SK-N-SH treated with all-trans-retinoic acid at 6 μM for 48 hours (cell line): Measurements from ENCODE around the gene EIF4G1.

ENCODE experiments used
- ATAC-seq: fragments of 200-7000 bp; cut with Tn5 transposase; 3 replicates; pipeline ENCODE4 v1.9.1; 2020; ENCODE audit warnings: mild to moderate bottlenecking, moderate library complexity
- ARNTL ChIP-seq: fragments of 450-650 bp; formaldehyde crosslinking; IDR thresholded peaks from 2 replicates; pipeline ENCODE4 v1.5.0; 2020; ENCODE audit warnings: low read depth, mild to moderate bottlenecking, moderate library complexity, borderline replicate concordance
- BACH2 ChIP-seq: fragments of 250-450 bp; sonication (Bioruptor Pico); IDR thresholded peaks from 2 replicates; pipeline ENCODE4 v1.9.0; 2021; ENCODE audit warnings: mild to moderate bottlenecking, borderline replicate concordance
- CSDC2 ChIP-seq: fragments of 250-450 bp; sonication (Bioruptor Pico); IDR thresholded peaks from 2 replicates; pipeline ENCODE4 v1.5.0; 2020; ENCODE audit warnings: mild to moderate bottlenecking, moderate library complexity
- CSRNP3 ChIP-seq: fragments of 250-450 bp; sonication (Bioruptor Pico); IDR thresholded peaks from 2 replicates; pipeline ENCODE4 v1.5.1; 2021; ENCODE audit warnings: mild to moderate bottlenecking, moderate library complexity
- ESRRG ChIP-seq: fragments of 250-450 bp; sonication (Bioruptor Pico); IDR thresholded peaks from 2 replicates; pipeline ENCODE4 v1.6.1; 2021; ENCODE audit warnings: mild to moderate bottlenecking
- GLIS3 ChIP-seq: fragments of 250-450 bp; sonication (Bioruptor Pico); IDR thresholded peaks from 2 replicates; pipeline ENCODE4 v1.5.0; 2020; ENCODE audit warnings: mild to moderate bottlenecking, moderate library complexity
- ISL1 ChIP-seq: fragments of 250-450 bp; sonication (Bioruptor Pico); IDR thresholded peaks from 2 replicates; pipeline ENCODE4 v2.1.2; 2022; ENCODE audit warnings: mild to moderate bottlenecking, moderate library complexity
- OSR1 ChIP-seq: fragments of 250-450 bp; sonication (Bioruptor Pico); IDR thresholded peaks from 2 replicates; pipeline ENCODE4 v1.8.0; 2022; ENCODE audit warnings: moderate library complexity, mild to moderate bottlenecking, inconsistent platforms
- PPARA ChIP-seq: fragments of 250-450 bp; sonication (Bioruptor Pico); IDR thresholded peaks from 2 replicates; pipeline ENCODE4 v1.5.0; 2020; ENCODE audit warnings: mild to moderate bottlenecking, borderline replicate concordance
- RARB ChIP-seq: fragments of 250-450 bp; sonication (Bioruptor Pico); IDR thresholded peaks from 2 replicates; pipeline ENCODE4 v1.8.0; 2021; ENCODE audit warnings: mild to moderate bottlenecking, moderate library complexity
- TCF4 ChIP-seq: fragments of 250-450 bp; sonication (Bioruptor Pico); IDR thresholded peaks from 2 replicates; pipeline ENCODE4 v1.8.0; 2021; ENCODE audit warnings: mild to moderate bottlenecking, moderate library complexity, borderline replicate concordance
- TOX ChIP-seq: fragments of 250-450 bp; sonication (Bioruptor Pico); IDR thresholded peaks from 2 replicates; pipeline ENCODE4 v1.8.0; 2021; ENCODE audit warnings: mild to moderate bottlenecking, moderate library complexity, borderline replicate concordance
- TSHZ2 ChIP-seq: fragments of 250-450 bp; sonication (Bioruptor Pico); IDR thresholded peaks from 2 replicates; pipeline ENCODE4 v1.5.0; 2020; ENCODE audit warnings: mild to moderate bottlenecking, moderate library complexity
- ZC3H10 ChIP-seq: fragments of 250-450 bp; sonication (Bioruptor Pico); IDR thresholded peaks from 2 replicates; pipeline ENCODE4 v1.5.1; 2021; ENCODE audit warnings: mild to moderate bottlenecking, moderate library complexity
- ZFP3 ChIP-seq: fragments of 250-450 bp; sonication (Bioruptor Pico); IDR thresholded peaks from 2 replicates; pipeline ENCODE4 v1.5.0; 2020; ENCODE audit warnings: mild to moderate bottlenecking, moderate library complexity
- ZFP30 ChIP-seq: fragments of 450-650 bp; formaldehyde crosslinking; IDR thresholded peaks from 2 replicates; pipeline ENCODE4 v1.5.0; 2022; ENCODE audit warnings: mild to moderate bottlenecking, moderate library complexity
- ZNF565 ChIP-seq: fragments of 450-650 bp; formaldehyde crosslinking; conservative IDR thresholded peaks from 2 replicates; pipeline ENCODE4 v1.5.0; 2020; ENCODE audit warnings: low read depth, mild to moderate bottlenecking, moderate library complexity
- ZNF70 ChIP-seq: fragments of 450-650 bp; formaldehyde crosslinking; IDR thresholded peaks from 2 replicates; pipeline ENCODE4 v1.5.0; 2020; ENCODE audit warnings: mild to moderate bottlenecking, moderate library complexity
- TF ChIP-seq, protein P1 (sequence below): fragments of 250-450 bp; sonication (Bioruptor Pico); IDR thresholded peaks from 2 replicates; pipeline ENCODE4 v1.8.0; 2020; ENCODE audit warnings: mild to moderate bottlenecking, moderate library complexity, borderline replicate concordance
- TF ChIP-seq, protein P2 (sequence below): fragments of 250-450 bp; sonication (Bioruptor Pico); IDR thresholded peaks from 2 replicates; pipeline ENCODE4 v1.5.1; 2020; ENCODE audit warnings: low read depth, mild to moderate bottlenecking, moderate library complexity

The EIF4G1 gene

DNA sequence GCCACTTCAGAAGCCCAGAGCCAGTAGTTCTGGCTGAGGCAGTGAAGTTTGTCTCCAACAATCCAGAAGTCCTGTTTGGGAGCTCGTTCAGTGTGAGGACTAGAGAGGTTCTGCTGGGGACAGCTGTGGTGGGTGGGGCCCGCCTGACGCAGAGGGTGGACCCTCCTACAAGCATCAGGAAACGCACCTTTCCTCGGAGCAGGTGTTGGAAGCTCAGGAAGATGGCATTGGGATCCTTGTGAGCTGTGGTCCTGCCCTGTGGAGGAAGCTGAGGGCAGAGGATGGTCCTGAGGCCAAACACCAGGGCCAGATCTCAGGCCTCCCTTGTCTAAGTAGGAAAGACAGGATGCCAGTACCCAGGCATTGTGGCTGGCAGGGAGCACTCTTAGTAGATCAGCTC is 58.5 kb downstream of the EIF4G1 start:
- ATAC-seq, result no peak
- TF ChIP-seq, protein P1, sequence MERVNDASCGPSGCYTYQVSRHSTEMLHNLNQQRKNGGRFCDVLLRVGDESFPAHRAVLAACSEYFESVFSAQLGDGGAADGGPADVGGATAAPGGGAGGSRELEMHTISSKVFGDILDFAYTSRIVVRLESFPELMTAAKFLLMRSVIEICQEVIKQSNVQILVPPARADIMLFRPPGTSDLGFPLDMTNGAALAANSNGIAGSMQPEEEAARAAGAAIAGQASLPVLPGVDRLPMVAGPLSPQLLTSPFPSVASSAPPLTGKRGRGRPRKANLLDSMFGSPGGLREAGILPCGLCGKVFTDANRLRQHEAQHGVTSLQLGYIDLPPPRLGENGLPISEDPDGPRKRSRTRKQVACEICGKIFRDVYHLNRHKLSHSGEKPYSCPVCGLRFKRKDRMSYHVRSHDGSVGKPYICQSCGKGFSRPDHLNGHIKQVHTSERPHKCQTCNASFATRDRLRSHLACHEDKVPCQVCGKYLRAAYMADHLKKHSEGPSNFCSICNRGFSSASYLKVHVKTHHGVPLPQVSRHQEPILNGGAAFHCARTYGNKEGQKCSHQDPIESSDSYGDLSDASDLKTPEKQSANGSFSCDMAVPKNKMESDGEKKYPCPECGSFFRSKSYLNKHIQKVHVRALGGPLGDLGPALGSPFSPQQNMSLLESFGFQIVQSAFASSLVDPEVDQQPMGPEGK (CRISPR knock-in tag), result no peak
- no peak for TF ChIP-seq ZFP30 (CRISPR knock-in tag)
- no peak for TF ChIP-seq TOX (CRISPR knock-in tag)
- TF ChIP-seq BACH2 (CRISPR knock-in tag), result no peak
- no peak for TF ChIP-seq CSDC2
- no peak for TF ChIP-seq ARNTL
- TF ChIP-seq ZC3H10, result no peak
- TF ChIP-seq RARB (CRISPR knock-in tag), result no peak
- TF ChIP-seq, all 23 proteins: peak for 0

GRCh38 chr3:184373422-184373821 is 59.0 kb downstream of the EIF4G1 start:
- no peak for ATAC-seq

GRCh38 chr3:184375747-184376461 is 61.5 kb downstream of the EIF4G1 start:
- TF ChIP-seq ZFP3 (CRISPR knock-in tag) (no peak), GLIS3 (CRISPR knock-in tag) (no peak), ZC3H10 (no peak), CSDC2 (no peak), RARB (CRISPR knock-in tag) (no peak), PPARA (CRISPR knock-in tag) (no peak), ESRRG (CRISPR knock-in tag) (no peak), TSHZ2 (CRISPR knock-in tag) (no peak), ZNF70 (CRISPR knock-in tag) (no peak), ZNF565 (CRISPR knock-in tag) (no peak), OSR1 (CRISPR knock-in tag) (no peak), CSRNP3 (CRISPR knock-in tag) (no peak)
- TF ChIP-seq, protein P2, sequence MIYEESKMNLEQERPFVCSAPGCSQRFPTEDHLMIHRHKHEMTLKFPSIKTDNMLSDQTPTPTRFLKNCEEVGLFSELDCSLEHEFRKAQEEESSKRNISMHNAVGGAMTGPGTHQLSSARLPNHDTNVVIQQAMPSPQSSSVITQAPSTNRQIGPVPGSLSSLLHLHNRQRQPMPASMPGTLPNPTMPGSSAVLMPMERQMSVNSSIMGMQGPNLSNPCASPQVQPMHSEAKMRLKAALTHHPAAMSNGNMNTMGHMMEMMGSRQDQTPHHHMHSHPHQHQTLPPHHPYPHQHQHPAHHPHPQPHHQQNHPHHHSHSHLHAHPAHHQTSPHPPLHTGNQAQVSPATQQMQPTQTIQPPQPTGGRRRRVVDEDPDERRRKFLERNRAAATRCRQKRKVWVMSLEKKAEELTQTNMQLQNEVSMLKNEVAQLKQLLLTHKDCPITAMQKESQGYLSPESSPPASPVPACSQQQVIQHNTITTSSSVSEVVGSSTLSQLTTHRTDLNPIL (CRISPR knock-in tag), result no peak
- no peak for ATAC-seq

More at GRCh38 chr3:184373422-184373821, 59.0 kb downstream of the EIF4G1 start:
- no peak for TF ChIP-seq BACH2 (CRISPR knock-in tag)
- no peak for TF ChIP-seq PPARA (CRISPR knock-in tag)
- no peak for TF ChIP-seq ZNF70 (CRISPR knock-in tag)
- no peak for TF ChIP-seq ISL1 (CRISPR knock-in tag)
- TF ChIP-seq TCF4 (CRISPR knock-in tag), result no peak
- TF ChIP-seq ZFP3 (CRISPR knock-in tag), result no peak
- TF ChIP-seq CSRNP3 (CRISPR knock-in tag), result no peak
- TF ChIP-seq, protein P1 (CRISPR knock-in tag), result no peak
- no peak for TF ChIP-seq ARNTL
- TF ChIP-seq, all 23 proteins: peak for 0
